Stomach (tissue), 9 donors: ENCODE results near the gene ITGAE. TPM values are rescaled to one million over a fixed set of nuclear protein-coding genes. Genes with fewer than 3 reads are reported as not detected.

ENCODE experiments used
- DNase-seq, 2 donors: peaks; one replicate each; pipeline versions ENCODE4 v3.0.0 to v3.0.0-alpha.2; 2013 to 2019
- H3K27ac ChIP-seq, 5 donors: fragments of 200-600 bp in 4 of 5; sonication (generic) in 4 of 5; one replicate each; pipeline ENCODE4 v1.5.1; 2013 to 2019; ENCODE audit warnings: mild to moderate bottlenecking in 1 of 5, moderate library complexity in 1 of 5
- H3K27me3 ChIP-seq, 3 donors: fragments of 200-600 bp; sonication (generic); one replicate each; pipeline ENCODE4 v1.5.1; 2017 to 2019; ENCODE audit warnings: mixed run types in 1 of 3
- H3K36me3 ChIP-seq, 4 donors: fragments of 200-600 bp; sonication (generic); 1 replicate in 3 of 4; 2 replicates in 1 of 4; pipeline ENCODE4 v1.5.1; 2016 to 2019
- H3K4me1 ChIP-seq, 4 donors: fragments of 200-600 bp; sonication (generic); one replicate each; pipeline ENCODE4 v1.5.1; 2016 to 2019
- H3K4me3 ChIP-seq, 4 donors: fragments of 200-600 bp; sonication (generic) in 3 of 4; one replicate each; pipeline ENCODE4 v1.5.1; 2016 to 2019; ENCODE audit warnings: mild to moderate bottlenecking in 1 of 4
- H3K9me3 ChIP-seq, 4 donors: fragments of 200-600 bp; sonication (generic); one replicate each; pipeline ENCODE4 v1.5.1; 2016 to 2019
- CTCF ChIP-seq, 7 experiments: fragments of 450-650 bp in 4 of 7; fragments of 200-600 bp in 3 of 7; sonication (generic) in 3 of 7; IDR thresholded peaks; one replicate each; pipeline ENCODE4 v1.5.1; 2016 to 2019; ENCODE audit warnings: antibody characterized with exemption in 7 of 7, control low read depth in 2 of 7, mild to moderate bottlenecking in 1 of 7
- EP300 ChIP-seq: sonication (generic); formaldehyde crosslinking; IDR thresholded peaks from one replicate; pipeline ENCODE4 v1.6.1; 2017; ENCODE audit warnings: antibody characterized with exemption
- POLR2A ChIP-seq, 4 donors: fragments of 450-650 bp; IDR thresholded peaks; one replicate each; pipeline ENCODE4 v1.6.1; 2016; ENCODE audit warnings: antibody characterized with exemption in 4 of 4, control low read depth in 2 of 4, mild to moderate bottlenecking in 1 of 4, moderate library complexity in 1 of 4
- POLR2AphosphoS5 ChIP-seq, 3 donors: sonication (generic); formaldehyde crosslinking; IDR thresholded peaks; one replicate each; pipeline ENCODE4 v1.6.1; 2016; ENCODE audit warnings: antibody characterized with exemption in 3 of 3
- WGBS, 5 donors: extraction: QIAGEN DNeasy Blood & Tissue Kit in 3 of 5; methylation state at CpG; one replicate each; pipeline versions ENCODE4 v1.1.5 to v1.1.7; 2013 to 2018; 5-methylcytosine and 5-hydroxymethylcytosine counted together
- intact Hi-C: fragments of 100-400 bp; cut with DNase I; formaldehyde crosslinking; loops from one replicate; pipeline ENCODE4 v1.15.1; 2023; ENCODE audit warnings: low total_unique reads
- polyA plus RNA-seq, 3 donors: library from polyadenylated mRNA; stranded (reverse); fragments of 200-250 nt; gene quantifications; one replicate each; pipeline ENCODE4 v1.2.3, GENCODE V29; 2013
- total RNA-seq, 5 donors: library from RNA; depleted of rRNA; stranded (reverse); fragments of >200 nt; gene quantifications; one replicate each; pipeline versions ENCODE4 v1.1.0 to v1.2.3, GENCODE V29; 2014 to 2016
- donor health status: healthy with polysubstance abuse.
- donor health status: Bipolar disorder and iron deficiency.
- donor health status: healthy.

ITGAE gene
- total and polyA plus RNA-seq, 8 donors, result 4.5 to 66.8 (median 31.0) TPM

- no peak for DNase-seq
- Histone ChIP-seq H3K4me1 (peaks cover 33 to 81% (median 42%) of the 10 kb centered on the region in 4 donors), H3K27ac (peak overlapping the region; percentile 95 to 98 (median 97)), H3K4me3 (peak overlapping the region; percentile 6 to 98 (median 92)), H3K36me3 (peaks cover 24 to 44% (median 40%) of the 10 kb centered on the region in 4 donors), H3K9me3 (no peaks in the 10 kb centered on the region), H3K27me3 (no peaks in the 10 kb centered on the region)
- intact Hi-C loops, result no loop called here
- TF ChIP-seq CTCF (IDR thresholded peaks at IDR 0.05), result no peak
- TF ChIP-seq POLR2AphosphoS5 (IDR thresholded peaks at IDR 0.05), result no peak
- TF ChIP-seq POLR2A (IDR thresholded peaks at IDR 0.05), result no peak
- no peak for TF ChIP-seq EP300
- 62 to 77% (median 69%) methylated on average over 4 to 6 of the region's 6 CpGs for WGBS, 5 donors
Observed at GRCh38 chr17:3666516-3666915, 134.5 kb downstream of the ITGAE start.

- H3K36me3 ChIP-seq, result peaks cover 24 to 45% (median 40%) of the 10 kb centered on the region in 4 donors
- 48 to 66% (median 52%) methylated on average over 5 of the region's 5 CpGs for WGBS, 5 donors
- no peaks in the 10 kb centered on the region for H3K27me3 ChIP-seq
Observed at GRCh38 chr17:3665834-3666233, 135.2 kb downstream of the ITGAE start.

More at GRCh38 chr17:3665834-3666233, 135.2 kb downstream of the ITGAE start:
- no peak for TF ChIP-seq EP300
- TF ChIP-seq CTCF (IDR thresholded peaks at IDR 0.05), result no peak
- TF ChIP-seq POLR2AphosphoS5 (IDR thresholded peaks at IDR 0.05), result no peak
- no peak for TF ChIP-seq POLR2A (IDR thresholded peaks at IDR 0.05)
- Histone ChIP-seq H3K27ac (peak overlapping the region; percentile 0 to 98 (median 97)), H3K4me1 (peaks cover 33 to 88% (median 45%) of the 10 kb centered on the region in 4 donors), H3K9me3 (no peaks in the 10 kb centered on the region), H3K4me3 (peak overlapping the region in 2 of 4 donors; percentile 98)
- DNase-seq, result no peak
- intact Hi-C loops, result no loop called here

Other genes starting within 250 kb of the ITGAE start
- 1 to 10 TPM in 3 of 5 donors, under 1 TPM in 2; under 0.01 to 6.7 (median 1.2) TPM for gene TRPV3, start 243.4 kb downstream of the ITGAE start, total RNA-seq
- gene TRPV3, start 243.4 kb downstream of the ITGAE start, polyA plus RNA-seq, result under 1 TPM in 2 of 3 donors, not detected in 1; 0.25 to 0.33 TPM
- 10 to 100 TPM in 4 of 5 donors, 1 to 10 TPM in 1; 3.9 to 71.8 (median 19.4) TPM for gene TRPV1, start 191.8 kb downstream of the ITGAE start, total RNA-seq
- gene TRPV1, start 191.8 kb downstream of the ITGAE start, polyA plus RNA-seq, result 1 to 10 TPM in 2 of 3 donors, under 1 TPM in 1; 0.92 to 4.2 (median 3.1) TPM
- 10 to 100 TPM; 10.5 to 29.4 (median 12.3) TPM for gene SHPK, start 164.9 kb downstream of the ITGAE start, total RNA-seq
- gene SHPK, start 164.9 kb downstream of the ITGAE start, polyA plus RNA-seq, result 1 to 10 TPM; 4.9 to 5.5 (median 5.1) TPM
- 10 to 100 TPM; 10.5 to 74.5 (median 18.0) TPM for gene CTNS, start 164.4 kb downstream of the ITGAE start, total RNA-seq
- 1 to 10 TPM; 4.0 to 9.2 (median 5.4) TPM for gene CTNS, start 164.4 kb downstream of the ITGAE start, polyA plus RNA-seq
- gene TAX1BP3, start 132.6 kb downstream of the ITGAE start, total RNA-seq, result 100 to 1,000 TPM in 4 of 5 donors, 10 to 100 TPM in 1; 52.7 to 229 (median 108) TPM
- gene TAX1BP3, start 132.6 kb downstream of the ITGAE start, polyA plus RNA-seq, result 100 to 1,000 TPM; 114 to 267 (median 235) TPM
- 10 to 100 TPM in 2 of 5 donors, 1 to 10 TPM in 1, not detected in 2; 2.6 to 28.6 (median 19.1) TPM for gene EMC6, start 132.4 kb downstream of the ITGAE start, total RNA-seq
- 10 to 100 TPM; 60.2 to 75.6 (median 75.3) TPM for gene EMC6, start 132.4 kb downstream of the ITGAE start, polyA plus RNA-seq
- 10 to 100 TPM in 1 of 5 donors, 1 to 10 TPM in 3, not detected in 1; 3.7 to 37.5 (median 7.1) TPM for gene P2RX5, start 105.0 kb downstream of the ITGAE start, total RNA-seq
- 1 to 10 TPM in 2 of 3 donors, not detected in 1; 1.1 to 7.1 TPM for gene P2RX5, start 105.0 kb downstream of the ITGAE start, polyA plus RNA-seq
- gene HASPIN, start 77.3 kb downstream of the ITGAE start, total RNA-seq, result under 1 TPM in 3 of 5 donors, not detected in 2; 0.55 to 0.89 (median 0.87) TPM
- under 1 TPM in 2 of 3 donors, not detected in 1; 0.30 to 0.68 TPM for gene HASPIN, start 77.3 kb downstream of the ITGAE start, polyA plus RNA-seq
- gene NCBP3, start 45.1 kb upstream of the ITGAE start, total RNA-seq, result 10 to 100 TPM in 4 of 5 donors, 1 to 10 TPM in 1; 7.6 to 40.6 (median 28.1) TPM
- 10 to 100 TPM in 2 of 3 donors, 1 to 10 TPM in 1; 8.6 to 31.0 (median 19.1) TPM for gene NCBP3, start 45.1 kb upstream of the ITGAE start, polyA plus RNA-seq
- 10 to 100 TPM in 1 of 5 donors, 1 to 10 TPM in 3, under 1 TPM in 1; 0.58 to 15.1 (median 6.2) TPM for gene CAMKK1, start 91.9 kb upstream of the ITGAE start, total RNA-seq
- 1 to 10 TPM; 2.1 to 6.4 (median 3.1) TPM for gene CAMKK1, start 91.9 kb upstream of the ITGAE start, polyA plus RNA-seq
- gene P2RX1, start 115.3 kb upstream of the ITGAE start, total RNA-seq, result 10 to 100 TPM in 1 of 5 donors, 1 to 10 TPM in 4; 2.4 to 13.4 (median 6.7) TPM
- gene P2RX1, start 115.3 kb upstream of the ITGAE start, polyA plus RNA-seq, result 1 to 10 TPM in 1 of 3 donors, under 1 TPM in 2; 0.75 to 2.4 (median 0.92) TPM
- gene ATP2A3, start 163.2 kb upstream of the ITGAE start, total RNA-seq, result 1,000 to 10,000 TPM in 1 of 5 donors, 100 to 1,000 TPM in 2, 10 to 100 TPM in 2; 49.4 to 1,069 (median 212) TPM
- 10 to 100 TPM; 10.4 to 16.1 (median 15.4) TPM for gene ATP2A3, start 163.2 kb upstream of the ITGAE start, polyA plus RNA-seq